HepG2 (cell line): ENCODE measurements around the gene MAPK6. TPM values are rescaled to one million over a fixed set of nuclear protein-coding genes. Genes with fewer than 3 reads are reported as not detected.

Experiments used
- EHMT2 ChIP-seq: fragments of 200-600 bp; sonication (generic); IDR thresholded peaks from 2 replicates; pipeline ENCODE4 v1.7.0; 2017; ENCODE audit warnings: antibody characterized with exemption, low read depth, low read length, borderline replicate concordance
- HOXA7 ChIP-seq: sonication (generic); formaldehyde crosslinking; IDR thresholded peaks from 2 replicates; pipeline ENCODE4 v1.8.1; 2022; ENCODE audit warnings: mild to moderate bottlenecking, missing genetic modification reagents, moderate library complexity
- MEIS2 ChIP-seq: sonication (generic); formaldehyde crosslinking; IDR thresholded peaks from 2 replicates; pipeline ENCODE4 v1.9.0; 2021; ENCODE audit warnings: mild to moderate bottlenecking, missing genetic modification reagents
- MIER2 ChIP-seq: IDR thresholded peaks from 2 replicates; pipeline ENCODE4 v1.6.1; 2016; ENCODE audit warnings: missing biosample characterization, missing genetic modification reagents
- MLX ChIP-seq: IDR thresholded peaks from 2 replicates; pipeline ENCODE4 v1.6.1; 2016
- MXD3 ChIP-seq: IDR thresholded peaks from 2 replicates; pipeline ENCODE4 v1.6.1; 2016; ENCODE audit warnings: mild to moderate bottlenecking, missing biosample characterization, missing genetic modification reagents
- NONO ChIP-seq, 2 experiments: fragments of 450-650 bp in 1 of 2; sonication (generic) in 1 of 2; formaldehyde crosslinking in 1 of 2; IDR thresholded peaks in 1 of 2; conservative IDR thresholded peaks in 1 of 2; 2 replicates each; pipeline versions ENCODE4 v1.6.1 to v1.8.0; 2017 to 2022; ENCODE audit warnings: mild to moderate bottlenecking in 1 of 2, missing genetic modification reagents in 1 of 2, moderate library complexity in 1 of 2
- PITX1 ChIP-seq: sonication (generic); formaldehyde crosslinking; IDR thresholded peaks from 2 replicates; pipeline ENCODE4 v1.5.1; 2020; ENCODE audit warnings: mild to moderate bottlenecking, missing genetic modification reagents
- RFX5 ChIP-seq: IDR thresholded peaks from 2 replicates; pipeline ENCODE4 v1.6.1; 2011; ENCODE audit warnings: low read depth, low read length, improper control_type of control experiment
- RNF219 ChIP-seq: sonication (generic); formaldehyde crosslinking; IDR thresholded peaks from 2 replicates; pipeline ENCODE4 v1.5.0; 2020; ENCODE audit warnings: mild to moderate bottlenecking, missing genetic modification reagents
- TCF12 ChIP-seq, 2 experiments: fragments of 450-650 bp in 1 of 2; sonication (generic) in 1 of 2; formaldehyde crosslinking in 1 of 2; IDR thresholded peaks; 2 replicates each; pipeline versions ENCODE4 v1.6.1 to v1.8.0; 2017 to 2022; ENCODE audit warnings: antibody characterized with exemption in 1 of 2, mild to moderate bottlenecking in 1 of 2, missing genetic modification reagents in 1 of 2, moderate library complexity in 1 of 2
- TFDP1 ChIP-seq: IDR thresholded peaks from 2 replicates; pipeline ENCODE4 v1.6.1; 2016; ENCODE audit warnings: missing compliant biosample characterization, missing genetic modification reagents, borderline replicate concordance
- ZBTB38 ChIP-seq: sonication (generic); formaldehyde crosslinking; IDR thresholded peaks from 2 replicates; pipeline ENCODE4 v1.5.1; 2020; ENCODE audit warnings: mild to moderate bottlenecking, missing genetic modification reagents
- ZNF124 ChIP-seq: sonication (generic); formaldehyde crosslinking; IDR thresholded peaks from 2 replicates; pipeline ENCODE4 v1.4.0; 2020; ENCODE audit warnings: missing genetic modification reagents
- ZNF205 ChIP-seq: IDR thresholded peaks from 2 replicates; pipeline ENCODE4 v1.6.1; 2018; ENCODE audit warnings: missing biosample characterization, missing genetic modification reagents
- ZNF280D ChIP-seq: sonication (generic); formaldehyde crosslinking; IDR thresholded peaks from 2 replicates; pipeline ENCODE4 v1.5.1; 2020; ENCODE audit warnings: mild to moderate bottlenecking, missing genetic modification reagents
- ZNF333 ChIP-seq: sonication (generic); formaldehyde crosslinking; IDR thresholded peaks from 2 replicates; pipeline ENCODE4 v1.4.0; 2020; ENCODE audit warnings: mild to moderate bottlenecking, missing genetic modification reagents, borderline replicate concordance
- ZNF362 ChIP-seq: sonication (generic); formaldehyde crosslinking; IDR thresholded peaks from 2 replicates; pipeline ENCODE4 v1.4.0; 2020; ENCODE audit warnings: missing genetic modification reagents, mild to moderate bottlenecking, borderline replicate concordance
- ZNF747 ChIP-seq: sonication (generic); formaldehyde crosslinking; IDR thresholded peaks from 2 replicates; pipeline ENCODE4 v1.8.1; 2023; ENCODE audit warnings: missing genetic modification reagents, mild to moderate bottlenecking, borderline replicate concordance
- polyA plus RNA-seq, 8 experiments: library from polyadenylated mRNA; depleted of rRNA in 3 of 8; stranded (reverse) in 7 of 8; unstranded in 1 of 8; fragments of >200 nt; fragmentation: Illumina TruSeq in 4 of 8; extraction: Trizol in 4 of 8; gene quantifications; 2 replicates each; pipeline versions ENCODE4 v1.2.1 to v1.2.3, GENCODE V29; 2011 to 2016; ENCODE audit warnings: low read depth in 4 of 8, missing spikeins in 1 of 8, mixed read lengths in 1 of 8; ENCODE audit not compliant: insufficient read depth in 1 of 8
- total RNA-seq, 5 experiments: library from RNA; depleted of rRNA; stranded (reverse); fragments of >200 nt; fragmentation: Illumina TruSeq; extraction: Trizol; gene quantifications; 2 replicates each; pipeline ENCODE4 v1.2.3, GENCODE V29; 2016; ENCODE audit warnings: low read depth in 1 of 5

The MAPK6 gene
- total and polyA plus RNA-seq, 2 of the 13 experiments (the other 11 are each of a cell fraction or from before 2014, with no cell fraction given) = 89.5 to 99.7 TPM

GRCh38 chr15:52018693-52019393 lies at the start of gene MAPK6 (continued):
- TF ChIP-seq RNF219 (no peak), ZNF280D (0 out of 2 replicates have a peak, but pooled peaks have one; percentile 76), EHMT2 (no peak), TFDP1 (CRISPR knock-in tag) (peak; percentile 92), TCF12 (IDR thresholded peaks at IDR 0.05) (no peak), TCF12 (CRISPR knock-in tag; IDR thresholded peaks at IDR 0.05) (peak; percentile 84; the same call in 1 of the 2 replicates), MEIS2 (CRISPR knock-in tag) (peak; percentile 89), PITX1 (CRISPR knock-in tag) (peak; percentile 69; the same call in 1 of the 2 replicates), MLX (CRISPR knock-in tag) (peak; percentile 77; the same call in 1 of the 2 replicates), ZBTB38 (CRISPR knock-in tag) (peak; percentile 93), MIER2 (CRISPR knock-in tag) (no peak; the same call in 1 of the 2 replicates), ZNF362 (CRISPR knock-in tag) (no peak; the same call in 1 of the 2 replicates), ZNF747 (CRISPR knock-in tag) (peak; percentile 89), HOXA7 (0 out of 2 replicates have a peak, but pooled peaks have one; percentile 48), ZNF333 (CRISPR knock-in tag) (peak; percentile 95; the same call in 1 of the 2 replicates), MXD3 (peak; percentile 90), RFX5 (no peak), ZNF124 (CRISPR knock-in tag) (no peak), ZNF205 (CRISPR knock-in tag) (no peak; the same call in 1 of the 2 replicates), NONO (IDR thresholded peaks at IDR 0.05) (no peak), NONO (CRISPR knock-in tag; conservative IDR thresholded peaks at IDR 0.05) (peak; percentile 89)
